Lower leg skin (tissue), 3 donors: ENCODE data around the gene PROKR2.

Experiments
- POLR2A ChIP-seq, 2 donors: fragments of 450-650 bp; IDR thresholded peaks; one replicate each; pipeline ENCODE4 v1.6.1; 2016 to 2017; ENCODE audit warnings: antibody characterized with exemption in 2 of 2, mild to moderate bottlenecking in 1 of 2, moderate library complexity in 1 of 2
- TF ChIP-seq, protein P1 (sequence below), 3 donors: fragments of 450-650 bp; IDR thresholded peaks; one replicate each; pipeline ENCODE4 v1.5.1; 2016; ENCODE audit warnings: antibody characterized with exemption in 3 of 3, mild to moderate bottlenecking in 3 of 3, moderate library complexity in 2 of 3

GRCh38 chr20:5282561-5282960, 34.2 kb downstream of the PROKR2 start:
- TF ChIP-seq, protein P1, sequence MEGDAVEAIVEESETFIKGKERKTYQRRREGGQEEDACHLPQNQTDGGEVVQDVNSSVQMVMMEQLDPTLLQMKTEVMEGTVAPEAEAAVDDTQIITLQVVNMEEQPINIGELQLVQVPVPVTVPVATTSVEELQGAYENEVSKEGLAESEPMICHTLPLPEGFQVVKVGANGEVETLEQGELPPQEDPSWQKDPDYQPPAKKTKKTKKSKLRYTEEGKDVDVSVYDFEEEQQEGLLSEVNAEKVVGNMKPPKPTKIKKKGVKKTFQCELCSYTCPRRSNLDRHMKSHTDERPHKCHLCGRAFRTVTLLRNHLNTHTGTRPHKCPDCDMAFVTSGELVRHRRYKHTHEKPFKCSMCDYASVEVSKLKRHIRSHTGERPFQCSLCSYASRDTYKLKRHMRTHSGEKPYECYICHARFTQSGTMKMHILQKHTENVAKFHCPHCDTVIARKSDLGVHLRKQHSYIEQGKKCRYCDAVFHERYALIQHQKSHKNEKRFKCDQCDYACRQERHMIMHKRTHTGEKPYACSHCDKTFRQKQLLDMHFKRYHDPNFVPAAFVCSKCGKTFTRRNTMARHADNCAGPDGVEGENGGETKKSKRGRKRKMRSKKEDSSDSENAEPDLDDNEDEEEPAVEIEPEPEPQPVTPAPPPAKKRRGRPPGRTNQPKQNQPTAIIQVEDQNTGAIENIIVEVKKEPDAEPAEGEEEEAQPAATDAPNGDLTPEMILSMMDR (IDR thresholded peaks at IDR 0.05) = no peak
- TF ChIP-seq POLR2A (IDR thresholded peaks at IDR 0.05) = no peak
